ENCODE results near the gene RASEF.

The RASEF gene

GRCh38 chr9:83061036-83061435 lies 1.9 kb downstream of the RASEF start:
- ChIA-PET POLR2A (no interaction called here), CTCF (no interaction called here)
- H3K4me3 ChIP-seq (ENCODE audit: low read depth, low read length), result no peak overlapping the region
- TF ChIP-seq, protein P1, sequence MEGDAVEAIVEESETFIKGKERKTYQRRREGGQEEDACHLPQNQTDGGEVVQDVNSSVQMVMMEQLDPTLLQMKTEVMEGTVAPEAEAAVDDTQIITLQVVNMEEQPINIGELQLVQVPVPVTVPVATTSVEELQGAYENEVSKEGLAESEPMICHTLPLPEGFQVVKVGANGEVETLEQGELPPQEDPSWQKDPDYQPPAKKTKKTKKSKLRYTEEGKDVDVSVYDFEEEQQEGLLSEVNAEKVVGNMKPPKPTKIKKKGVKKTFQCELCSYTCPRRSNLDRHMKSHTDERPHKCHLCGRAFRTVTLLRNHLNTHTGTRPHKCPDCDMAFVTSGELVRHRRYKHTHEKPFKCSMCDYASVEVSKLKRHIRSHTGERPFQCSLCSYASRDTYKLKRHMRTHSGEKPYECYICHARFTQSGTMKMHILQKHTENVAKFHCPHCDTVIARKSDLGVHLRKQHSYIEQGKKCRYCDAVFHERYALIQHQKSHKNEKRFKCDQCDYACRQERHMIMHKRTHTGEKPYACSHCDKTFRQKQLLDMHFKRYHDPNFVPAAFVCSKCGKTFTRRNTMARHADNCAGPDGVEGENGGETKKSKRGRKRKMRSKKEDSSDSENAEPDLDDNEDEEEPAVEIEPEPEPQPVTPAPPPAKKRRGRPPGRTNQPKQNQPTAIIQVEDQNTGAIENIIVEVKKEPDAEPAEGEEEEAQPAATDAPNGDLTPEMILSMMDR (IDR thresholded peaks at IDR 0.05; ENCODE audit: insufficient read depth, low read length, missing control alignments), result no peak
- no peak for DNase-seq (ENCODE audit: low read depth, low spot score)

- TF ChIP-seq, protein P1 (IDR thresholded peaks at IDR 0.05; ENCODE audit: insufficient read depth, low read length, missing control alignments), result no peak
- no peak for DNase-seq (ENCODE audit: low read depth, low spot score)
- ChIA-PET CTCF (no interaction called here), POLR2A (no interaction called here)
- no peak overlapping the region for H3K4me3 ChIP-seq (ENCODE audit: low read depth, low read length)
Observed at GRCh38 chr9:83060556-83060955, 2.4 kb downstream of the RASEF start.

DNA sequence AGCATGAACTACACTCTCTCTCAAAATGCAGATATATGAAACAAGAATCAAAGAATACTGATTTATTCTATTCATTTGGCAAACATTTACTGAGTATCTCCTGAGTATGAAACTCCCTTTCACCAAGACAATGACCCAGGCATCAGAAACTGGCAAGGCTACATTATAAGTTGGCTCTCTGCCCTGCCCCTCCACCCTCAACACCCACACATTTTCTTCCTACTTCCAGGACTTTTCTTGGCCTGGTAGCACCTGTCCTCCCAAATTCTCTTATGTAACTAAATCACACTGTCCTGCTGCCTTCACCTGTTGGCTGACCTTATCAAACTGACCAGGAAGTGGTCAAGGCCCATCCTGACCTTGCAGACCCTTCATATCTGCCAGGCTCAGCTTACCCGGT lies 3.5 kb downstream of the RASEF start:
- no peak for DNase-seq (ENCODE audit: low read depth, low spot score)
- TF ChIP-seq, protein P1 (IDR thresholded peaks at IDR 0.05; ENCODE audit: insufficient read depth, low read length, missing control alignments), result no peak
- CTCF ChIA-PET, result no interaction called here
- H3K4me3 ChIP-seq (ENCODE audit: low read depth, low read length), result no peak overlapping the region
- POLR2A ChIA-PET, result no interaction called here

DNA sequence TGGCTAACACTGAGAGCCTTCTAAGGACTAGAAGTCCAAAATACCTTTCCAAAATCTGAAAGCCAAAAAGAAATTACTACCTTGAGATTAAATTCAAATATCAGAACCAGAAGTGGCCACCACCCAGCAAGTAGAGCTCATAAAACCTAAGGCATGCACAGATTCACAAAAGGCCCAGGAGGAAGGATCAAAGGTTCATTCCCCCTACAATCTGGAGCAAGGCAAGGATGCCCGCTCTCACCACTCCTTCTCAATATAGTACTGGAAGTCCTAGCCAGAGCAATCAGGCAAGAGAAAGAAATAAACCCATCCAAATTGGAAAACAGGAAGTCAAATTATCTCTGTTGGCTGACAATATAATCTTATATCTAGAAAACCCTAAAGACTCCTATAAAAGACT lies 6.0 kb downstream of the RASEF start:
- no peak for DNase-seq (ENCODE audit: low read depth, low spot score)
- TF ChIP-seq, protein P1 (IDR thresholded peaks at IDR 0.05; ENCODE audit: insufficient read depth, low read length, missing control alignments), result no peak
- CTCF ChIA-PET, result no interaction called here
- POLR2A ChIA-PET, result no interaction called here
- no peak overlapping the region for H3K4me3 ChIP-seq (ENCODE audit: low read depth, low read length)

- ChIA-PET POLR2A (no interaction called here), CTCF (interaction anchor here (1.0 kb wide), 1 partner anchor 10 kb away, joined by 3 read pairs; no protein-coding TSS in a partner anchor)
Observed at GRCh38 chr9:83056174-83056573, 6.8 kb downstream of the RASEF start.

GRCh38 chr9:83047839-83048775 lies 14.8 kb downstream of the RASEF start:
- CTCF ChIA-PET, result no interaction called here
- POLR2A ChIA-PET, result no interaction called here
- no peak for DNase-seq (ENCODE audit: low read depth, low spot score)
- TF ChIP-seq, protein P1 (IDR thresholded peaks at IDR 0.05; ENCODE audit: insufficient read depth, low read length, missing control alignments), result no peak
- no peak overlapping the region for H3K4me3 ChIP-seq (ENCODE audit: low read depth, low read length)

More at GRCh38 chr9:83056174-83056573, 6.8 kb downstream of the RASEF start:
- no peak for DNase-seq (ENCODE audit: low read depth, low spot score)
- no peak overlapping the region for H3K4me3 ChIP-seq (ENCODE audit: low read depth, low read length)
- TF ChIP-seq, protein P1 (IDR thresholded peaks at IDR 0.05; ENCODE audit: insufficient read depth, low read length, missing control alignments), result no peak
